GM21528 (cell line): ENCODE results near the gene BTRC.
"Not testable (repeated sequence)": the region's sequence is repeated elsewhere in the genome, so short reads cannot be mapped to it uniquely, and the experiment has no call there.

Experiments used
- ATAC-seq: cut with Tn5 transposase; IDR thresholded peaks from one replicate; pipeline ENCODE4 v1.9.1; 2021; ENCODE audit warnings: mild to moderate bottlenecking, moderate library complexity; ENCODE audit not compliant: unreplicated experiment, low FRiP score

Gene BTRC

DNA sequence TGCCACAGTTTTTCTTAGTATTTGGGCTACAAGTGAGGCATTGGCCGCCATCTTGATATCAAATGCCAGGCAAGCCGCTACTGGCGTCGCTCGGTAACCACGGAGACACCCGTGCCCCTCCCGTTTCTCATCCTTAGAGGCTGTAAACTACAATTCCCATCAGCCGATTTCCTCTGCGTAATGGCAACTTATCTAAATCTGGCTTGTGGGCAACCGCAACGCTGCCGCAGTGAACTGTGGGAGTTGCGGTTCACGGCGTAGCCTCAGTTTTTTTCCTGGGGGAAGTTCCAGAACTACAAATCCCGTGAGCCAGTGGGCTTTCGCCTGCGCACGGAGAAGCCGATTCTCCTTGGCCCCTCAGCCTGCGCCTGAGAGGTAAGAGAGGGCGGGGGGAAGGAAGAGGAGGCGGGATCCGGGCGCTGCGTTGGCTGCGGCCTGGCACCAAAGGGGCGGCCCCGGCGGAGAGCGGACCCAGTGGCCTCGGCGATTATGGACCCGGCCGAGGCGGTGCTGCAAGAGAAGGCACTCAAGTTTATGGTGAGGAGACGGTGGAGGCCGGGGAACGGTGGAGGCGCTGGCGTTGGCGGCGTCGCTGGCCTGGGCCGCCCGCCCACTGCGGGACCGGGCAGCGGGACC is at the start of gene BTRC:
BTRC (plus strand) TSS at position 474 of the 636 bp plus-strand sequence; CDS start at position 490, 16 bp downstream.
- ATAC-seq = peak; percentile 93

DNA sequence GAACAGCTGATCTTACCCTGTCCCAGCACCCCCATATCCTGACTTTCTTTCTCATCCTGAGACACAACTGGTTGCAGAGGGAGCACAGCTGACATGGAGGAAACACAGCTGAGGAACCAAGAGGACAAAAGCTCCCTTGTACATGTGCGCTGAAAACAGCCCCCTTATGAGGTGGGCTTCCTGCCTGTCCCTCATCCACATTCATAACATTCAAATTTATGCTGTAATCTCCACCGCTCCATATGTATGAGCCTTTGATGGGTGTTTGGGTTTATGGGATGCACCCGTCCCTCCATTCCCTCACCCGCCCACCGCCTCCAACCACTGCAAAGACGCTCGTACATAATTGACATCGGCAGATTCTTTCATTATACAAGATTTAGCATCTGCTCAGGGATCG is 49.6 kb upstream of the BTRC start:
- no peak for ATAC-seq

DNA sequence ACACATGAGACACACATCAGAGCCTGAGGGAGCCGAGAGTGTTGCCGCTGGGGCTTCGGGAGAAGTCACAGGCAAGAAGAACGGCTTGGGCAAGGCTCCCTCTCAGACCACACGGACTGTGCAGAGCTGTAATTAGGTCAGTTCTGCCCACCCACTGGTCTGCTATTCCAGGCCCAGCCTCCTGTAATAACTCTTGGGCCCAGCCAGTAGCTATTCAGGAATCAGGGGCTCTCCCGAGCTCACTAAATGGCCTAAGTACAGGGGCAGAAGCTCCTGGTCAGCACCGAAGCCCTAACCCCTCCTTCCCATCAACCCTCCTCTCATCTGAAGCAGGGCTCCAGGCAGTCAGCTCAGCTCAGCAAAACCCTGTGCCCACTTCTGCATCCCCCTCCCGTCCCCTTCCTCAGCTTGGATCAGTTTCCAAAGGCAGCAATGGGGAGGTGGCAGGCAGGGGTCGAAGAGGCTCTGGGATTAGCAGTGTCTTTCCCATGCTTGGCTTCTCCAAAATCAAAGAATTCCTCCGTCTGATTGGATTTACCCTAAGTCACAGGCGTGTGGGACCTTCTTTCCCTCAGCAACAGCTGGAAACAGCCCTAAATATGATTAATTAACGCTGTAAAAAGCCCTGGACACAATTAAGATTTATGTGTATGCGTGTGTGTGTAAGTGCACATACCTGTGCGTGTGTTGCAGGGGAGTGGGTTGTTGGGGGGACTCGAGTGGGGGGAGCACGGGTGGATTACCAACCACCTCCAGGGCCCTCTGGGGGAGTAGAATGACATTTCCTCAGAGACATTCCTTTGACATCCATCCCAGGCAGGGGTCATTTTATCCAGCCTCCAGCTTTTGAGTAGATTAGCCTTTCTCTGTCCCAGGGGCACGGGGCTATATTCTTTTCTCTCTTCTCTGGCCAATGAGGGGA is 48.4 kb upstream of the BTRC start:
- ATAC-seq = no peak

DNA sequence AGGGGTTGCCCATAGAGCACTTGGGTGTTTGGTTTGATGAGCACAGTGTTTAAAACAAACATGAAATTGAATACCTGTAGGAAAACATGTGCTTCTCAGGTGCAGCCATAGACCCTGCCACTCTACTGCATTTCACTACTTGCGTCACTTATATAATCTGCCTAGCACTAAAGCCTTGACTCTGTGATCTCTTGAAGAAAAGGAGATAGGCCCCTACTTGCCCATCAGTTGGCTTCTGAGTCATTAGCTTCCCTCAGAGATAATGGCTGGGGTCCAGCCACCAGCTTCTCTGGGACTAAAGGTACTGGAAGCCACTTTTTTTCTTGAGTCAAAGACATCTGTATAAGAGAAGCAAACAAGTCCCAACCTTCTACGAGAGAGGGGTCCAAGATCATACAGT is 45.9 kb upstream of the BTRC start:
- no peak for ATAC-seq

DNA sequence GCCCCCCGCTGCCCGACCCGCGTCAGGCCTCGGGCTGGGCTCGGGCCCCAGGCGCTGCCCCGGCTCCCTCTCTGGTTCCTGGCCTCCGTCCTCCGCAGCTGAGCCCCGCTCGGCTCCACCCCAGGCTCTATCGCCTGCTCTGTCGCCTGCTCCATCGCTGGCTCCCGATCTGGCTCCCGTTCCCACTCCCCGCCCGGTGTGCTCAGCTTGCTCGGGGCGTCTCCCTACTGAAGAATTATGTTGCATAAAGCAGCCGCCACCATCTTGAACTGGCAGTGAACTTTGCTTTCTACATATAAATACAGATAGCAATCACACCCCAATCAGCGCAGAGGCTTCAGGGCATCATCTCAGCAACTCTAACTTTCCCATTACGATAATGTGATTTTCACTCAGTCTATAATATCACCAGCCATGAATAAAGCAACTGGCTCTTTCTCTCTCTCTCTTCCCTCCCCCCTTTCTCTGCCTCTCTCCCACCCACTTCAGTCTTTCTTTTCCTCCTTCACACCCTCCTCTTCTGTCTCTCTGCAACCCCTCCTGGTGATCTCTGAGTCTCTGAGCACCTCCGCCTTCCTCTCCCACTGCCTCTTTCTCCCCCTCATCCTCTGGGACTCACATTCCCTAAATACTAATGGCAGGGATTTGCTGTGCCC is 43.3 kb upstream of the BTRC start:
- no peak for ATAC-seq

DNA sequence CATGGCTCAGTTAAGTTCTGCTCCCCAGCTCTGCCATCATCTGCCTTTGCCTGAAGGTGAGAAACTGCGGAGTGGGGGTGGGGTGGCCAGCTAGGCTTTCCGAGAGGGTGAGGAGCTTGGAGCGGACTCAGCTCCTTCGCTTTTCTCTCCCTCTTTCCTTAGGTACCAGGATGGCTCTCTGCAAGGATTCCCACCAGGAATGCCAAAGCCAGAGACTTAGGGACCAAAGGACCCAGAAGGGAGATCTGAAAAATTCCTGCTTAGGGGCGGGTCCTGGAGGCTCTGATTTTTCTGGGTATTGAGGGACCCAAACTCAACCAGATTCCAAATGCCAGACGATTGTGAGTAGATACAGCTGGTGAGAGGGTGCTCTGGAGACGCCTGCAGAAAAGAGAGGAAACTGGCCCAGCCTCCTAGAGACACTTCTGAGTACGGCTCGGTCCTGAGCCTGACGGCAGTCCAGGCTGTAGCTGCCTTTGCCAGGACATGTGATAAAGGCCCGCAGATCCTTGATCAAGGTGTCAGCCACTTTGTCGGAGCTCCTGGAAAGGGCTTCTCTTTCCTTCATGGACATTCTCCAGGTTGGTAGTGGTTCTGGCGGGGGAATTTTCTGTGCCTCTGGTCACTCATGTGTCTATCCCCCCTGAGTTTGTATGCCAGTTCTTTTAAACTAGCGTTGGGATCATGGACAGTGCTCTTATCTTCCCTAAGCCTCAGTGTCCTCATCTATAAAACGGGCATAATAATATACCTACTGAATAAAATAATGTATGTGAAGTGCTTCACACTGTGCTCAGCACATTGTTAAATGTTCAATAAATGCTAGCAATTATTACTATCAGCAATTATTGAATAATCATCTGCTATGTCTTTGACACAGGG is 42.5 kb upstream of the BTRC start:
- no peak for ATAC-seq

DNA sequence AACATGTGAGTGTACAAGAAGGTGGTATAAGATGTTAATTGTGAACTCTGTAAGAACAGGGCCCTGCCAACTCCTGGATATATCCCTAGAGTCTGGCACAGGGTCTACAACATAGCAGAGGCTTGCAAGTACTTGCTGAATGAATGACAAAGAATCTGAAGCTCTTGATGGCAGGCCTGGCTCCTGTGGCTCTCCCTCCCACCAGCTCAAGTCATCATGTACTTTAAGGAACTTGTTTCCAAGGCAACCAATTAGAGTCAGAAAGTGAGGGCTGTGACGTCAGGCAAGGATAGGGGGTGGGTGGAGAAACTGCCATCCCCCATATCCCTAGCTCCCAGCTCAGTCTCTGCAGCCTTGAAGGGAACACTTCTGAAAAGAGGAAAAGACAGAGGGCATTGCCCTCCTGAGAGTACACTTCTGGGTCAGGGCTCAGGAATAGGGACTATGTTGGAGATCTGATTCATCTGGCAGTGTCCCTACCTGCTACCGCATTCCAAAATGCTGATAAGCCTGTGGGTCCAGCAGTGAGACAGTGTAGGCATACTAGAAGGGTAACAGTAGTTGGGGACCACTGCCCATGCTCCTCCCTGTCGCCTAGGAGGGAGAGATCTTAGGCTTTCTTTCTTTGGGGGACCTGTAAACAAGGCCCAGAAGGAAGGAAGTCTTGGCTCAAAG is 34.6 kb upstream of the BTRC start:
- no peak for ATAC-seq

DNA sequence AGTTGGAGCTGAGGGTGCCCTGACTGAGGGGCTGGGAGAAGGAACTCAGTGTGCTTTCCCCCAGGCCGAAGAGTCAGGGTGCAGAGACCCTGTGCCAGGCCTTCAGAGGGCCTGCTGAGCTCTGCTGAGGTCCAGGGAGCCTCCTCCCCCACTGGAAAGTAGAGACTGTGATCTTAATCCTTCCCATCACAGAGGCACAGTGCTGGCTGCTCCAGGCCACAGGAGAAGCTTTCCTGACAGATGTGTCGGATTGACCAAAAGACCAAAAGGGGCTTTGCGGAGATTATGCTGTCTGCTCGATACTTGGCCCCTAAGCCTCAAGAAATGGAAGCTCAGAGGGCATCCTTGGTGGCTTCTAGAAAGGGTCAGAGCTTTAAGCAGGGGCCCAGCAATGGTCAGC is 32.9 kb upstream of the BTRC start:
- no peak for ATAC-seq

DNA sequence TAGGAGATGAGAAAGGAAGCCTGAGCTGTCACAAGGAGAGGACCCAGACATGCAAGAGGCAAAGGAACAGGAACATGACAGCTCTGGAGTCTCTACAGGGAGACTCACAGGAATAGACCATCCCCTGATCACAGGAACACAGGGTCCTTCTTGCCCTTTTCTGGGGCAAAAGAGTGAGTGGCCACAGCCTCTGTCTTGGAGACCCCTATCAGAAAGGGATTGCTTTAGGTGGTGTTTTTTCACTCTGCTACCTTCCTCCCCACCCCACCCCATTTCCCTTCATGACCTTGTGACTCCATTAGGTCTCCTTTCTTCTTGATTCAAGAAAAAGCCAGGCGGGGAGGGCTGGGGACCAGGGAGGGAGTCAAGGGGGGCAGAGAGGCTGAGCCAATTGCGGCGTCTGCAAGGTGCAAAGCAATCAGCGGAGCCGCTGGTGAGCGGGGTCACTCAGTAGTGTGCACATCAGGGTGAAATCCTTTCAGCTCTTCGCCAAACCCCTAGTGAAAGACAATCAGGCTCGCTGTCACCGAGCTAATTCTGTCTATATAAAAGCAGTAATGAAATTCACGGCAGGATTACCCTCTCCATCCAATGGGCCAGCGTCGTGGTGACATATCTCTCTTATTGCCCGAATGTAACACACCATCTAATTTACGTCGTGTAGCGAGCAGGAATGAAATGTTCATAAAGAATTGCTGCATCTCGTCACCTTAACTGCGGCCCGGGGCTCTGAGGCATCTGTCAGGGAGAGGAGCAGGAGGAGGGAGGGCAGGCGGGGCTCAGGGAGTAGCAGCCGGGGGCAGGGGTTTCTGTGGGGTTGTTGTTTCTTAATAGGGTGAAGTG is 31.5 kb upstream of the BTRC start:
- ATAC-seq = no peak

DNA sequence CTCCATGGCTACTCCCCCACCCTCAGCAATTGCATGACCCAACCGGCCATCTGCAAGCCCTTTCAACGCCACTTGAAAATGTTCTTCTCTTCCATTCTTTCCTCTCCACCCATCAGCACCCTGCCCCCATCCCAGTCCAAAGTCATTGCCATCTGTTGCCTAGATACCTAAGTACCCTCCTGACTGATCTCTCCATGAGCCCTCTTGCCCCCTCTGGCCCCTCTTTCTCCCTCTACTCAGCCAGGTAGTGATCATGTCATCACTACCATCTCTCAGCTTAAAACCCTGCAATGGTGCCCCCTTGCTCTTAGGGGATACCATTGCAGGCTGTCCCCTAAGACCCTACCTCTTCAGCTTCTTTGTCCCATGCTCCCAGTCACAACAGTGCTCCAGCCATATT is 30.5 kb upstream of the BTRC start:
- ATAC-seq = no peak

DNA sequence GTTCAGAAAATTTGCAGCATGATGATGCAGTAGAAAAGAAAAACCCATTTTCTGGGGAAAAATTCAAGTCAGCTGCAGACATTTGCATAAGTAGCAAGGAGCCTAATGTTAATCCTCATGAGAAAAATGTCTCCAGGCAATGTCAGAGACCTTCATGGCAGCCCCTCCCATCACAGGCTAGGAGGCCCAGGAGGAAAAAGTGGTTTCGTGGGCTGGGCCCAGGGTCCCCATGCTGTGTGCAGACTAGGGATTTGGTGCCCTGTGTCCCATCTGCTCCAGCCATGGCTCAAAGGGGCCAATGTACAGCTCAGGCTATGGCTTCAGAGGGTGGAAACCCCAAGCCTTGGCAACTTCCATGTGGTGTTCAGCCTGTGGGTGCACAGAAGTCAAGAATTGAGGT is 26.5 kb upstream of the BTRC start:
- ATAC-seq = not testable (repeated sequence)

DNA sequence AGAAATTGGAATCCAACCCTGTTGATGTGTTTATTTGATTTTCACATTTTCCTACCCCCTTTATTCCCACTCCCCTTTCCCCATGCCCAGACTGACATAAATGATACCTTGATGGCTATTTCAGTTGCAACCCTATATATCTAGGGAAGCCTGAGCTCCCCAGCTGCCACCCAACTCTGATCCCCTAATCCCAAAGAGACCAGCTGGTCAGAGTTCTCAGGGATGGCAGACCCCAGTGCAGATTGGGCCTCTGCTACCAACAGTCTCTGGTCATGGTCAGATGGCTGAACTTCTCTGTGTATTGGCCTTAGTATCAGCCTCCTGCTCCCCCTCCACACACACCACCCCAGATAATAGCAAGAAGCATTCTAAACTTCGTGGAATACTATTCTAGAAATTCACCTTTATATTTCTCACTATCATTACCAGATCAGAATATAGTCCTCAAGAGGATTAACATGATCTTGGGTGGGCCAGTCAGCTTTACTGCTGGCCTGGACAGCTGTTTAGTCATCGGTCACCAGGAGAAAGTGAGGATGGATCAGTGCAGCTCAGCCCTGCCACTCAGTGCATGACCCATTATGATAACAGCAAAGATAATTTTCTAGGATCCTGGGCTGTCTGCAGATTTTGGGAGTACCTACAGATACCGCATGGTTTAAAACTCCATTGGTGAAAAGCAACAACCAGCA is 24.5 kb upstream of the BTRC start:
- ATAC-seq = no peak

DNA sequence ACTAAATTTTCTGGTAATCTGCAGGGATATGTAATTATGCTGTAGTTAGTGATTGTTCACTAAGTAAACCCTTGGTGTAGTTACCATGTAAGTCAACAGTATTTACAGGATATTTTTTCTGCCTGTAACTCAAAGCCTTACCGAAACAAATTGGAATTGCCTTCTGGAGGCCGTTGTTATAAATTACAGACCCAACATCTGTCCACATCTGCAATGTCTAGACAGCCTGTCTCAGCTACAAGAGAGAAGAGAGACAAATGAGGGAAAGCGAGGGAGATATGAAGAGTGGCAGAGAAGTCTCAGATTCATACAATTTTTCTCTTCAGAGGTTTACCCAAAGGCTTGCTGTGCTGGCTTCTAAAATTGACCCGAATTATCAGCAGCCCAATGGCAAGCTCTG is 23.7 kb upstream of the BTRC start:
- no peak for ATAC-seq

DNA sequence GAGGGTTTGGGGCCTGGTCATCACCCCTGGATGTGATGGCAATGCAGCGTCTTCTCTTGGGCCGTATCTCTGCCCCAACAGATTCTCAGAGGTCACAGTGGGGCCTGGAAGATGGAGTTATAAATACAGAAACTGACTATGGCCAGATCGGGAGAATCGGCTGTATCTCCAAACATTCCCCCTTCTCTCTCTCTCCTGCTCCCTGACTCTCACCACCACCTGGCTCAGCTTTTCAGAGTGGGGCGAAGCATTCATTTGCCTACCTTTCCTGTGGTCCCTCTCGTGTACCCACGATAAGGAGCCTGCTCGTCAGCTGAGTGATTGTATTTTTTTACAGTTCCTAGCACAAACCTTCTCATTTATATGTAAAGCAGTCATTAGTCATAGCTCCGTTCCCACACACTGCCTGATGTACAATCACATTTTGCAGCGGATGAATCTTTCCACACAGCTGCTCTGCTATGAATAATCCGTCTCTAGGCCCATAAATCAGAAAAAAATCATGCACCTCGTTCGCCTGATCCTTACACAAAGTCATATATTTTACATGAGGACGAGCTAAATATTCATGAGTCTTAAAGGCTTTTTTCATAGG is 23.2 kb upstream of the BTRC start:
- ATAC-seq = no peak

DNA sequence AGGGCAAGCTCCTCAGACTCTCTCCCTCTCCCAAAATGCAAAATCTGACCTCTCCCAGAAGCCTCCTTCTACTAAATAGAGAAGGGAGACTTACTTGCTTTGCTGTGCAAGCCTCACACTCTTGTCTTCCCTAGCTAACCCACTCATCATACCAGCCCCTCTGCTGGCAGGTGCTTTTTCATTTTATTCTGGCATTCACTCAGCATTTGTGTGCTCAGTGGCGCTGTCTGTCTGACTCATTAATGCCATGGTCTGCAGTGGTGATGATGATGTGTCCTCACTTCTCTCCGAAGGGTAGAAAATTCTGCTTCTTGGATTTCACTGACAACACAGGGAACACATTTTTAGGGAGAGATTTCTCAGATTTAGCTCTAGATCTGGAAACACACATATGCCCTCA is 22.0 kb upstream of the BTRC start:
- no peak for ATAC-seq

DNA sequence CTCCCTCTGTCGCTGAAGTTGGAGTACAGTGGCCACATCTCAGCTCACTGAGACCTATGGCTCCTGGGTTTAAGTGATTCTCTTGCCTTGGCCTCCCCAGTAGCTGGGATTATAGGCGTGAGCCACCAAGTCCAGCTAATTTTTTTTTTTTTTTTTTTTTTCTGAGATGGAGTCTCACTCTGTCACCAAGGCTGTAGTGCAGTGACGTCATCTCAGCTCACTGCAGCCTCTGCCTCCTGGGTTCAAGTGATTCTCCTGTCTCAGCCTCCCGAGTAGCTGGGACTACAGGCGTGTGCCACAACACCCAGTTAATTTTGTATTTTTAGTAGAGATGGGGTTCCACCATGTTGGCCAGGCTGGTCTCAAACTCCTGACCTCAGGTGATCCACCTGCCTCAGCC is 19.7 kb upstream of the BTRC start:
- not testable (repeated sequence) for ATAC-seq

DNA sequence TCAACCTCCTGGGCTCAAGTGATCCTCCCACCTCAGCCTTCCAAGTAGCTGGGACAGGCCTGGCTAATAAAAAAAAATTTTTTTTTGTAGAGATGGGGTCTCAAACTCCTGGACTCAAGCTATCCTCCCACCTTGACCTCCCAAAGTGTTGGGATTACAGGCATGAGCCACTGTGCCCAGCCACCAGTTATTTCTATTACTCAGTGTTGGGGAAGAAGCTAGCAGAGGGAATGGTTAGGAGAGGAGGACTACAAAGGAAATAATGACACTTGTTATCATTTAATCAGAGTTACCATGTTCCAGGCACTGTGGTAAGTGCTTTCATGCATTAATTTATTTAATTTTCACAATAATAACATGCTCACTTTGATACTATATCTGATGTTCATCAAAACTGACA is 17.6 kb upstream of the BTRC start:
- ATAC-seq = no peak

DNA sequence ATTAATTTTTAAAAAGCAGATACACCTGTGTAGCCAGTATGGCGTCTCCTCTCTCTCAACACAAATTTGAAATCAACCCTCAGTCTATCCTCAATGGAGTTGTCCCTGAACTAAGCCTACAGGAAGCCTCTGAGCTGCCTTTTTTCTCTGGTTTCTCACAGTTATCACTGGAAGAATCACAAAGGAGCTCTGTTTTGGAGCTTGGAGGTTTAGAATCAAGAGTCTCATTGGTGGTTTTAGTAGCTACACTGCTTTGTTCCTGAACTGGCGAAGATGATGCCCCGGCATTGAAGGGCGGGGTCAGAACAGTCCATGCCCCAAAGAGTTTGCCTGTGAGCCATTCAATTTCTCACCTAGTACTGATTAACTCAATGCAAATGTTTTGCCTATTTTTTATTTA is 16.1 kb upstream of the BTRC start:
- ATAC-seq = no peak
